PC-3 (cell line): Measurements from ENCODE around the gene LINC00237. TPM values are rescaled to one million over a fixed set of nuclear protein-coding genes. Genes with fewer than 3 reads are reported as not detected.

Source experiments
- ATAC-seq: fragments of 200-7000 bp; cut with Tn5 transposase; 2 replicates; pipeline ENCODE4 v1.9.1; 2020; ENCODE audit warnings: mild to moderate bottlenecking, moderate library complexity
- BruUV-seq: library from RNA; stranded (reverse); fragments of 400-500 nt; replicated peaks from 2 replicates; lab custom pipeline; 2021; lab: Mats Ljungman, UMichigan
- CTCF ChIA-PET: fragments of 300-600 bp; sonication (Branson Sonifier 250); formaldehyde crosslinking; loops from one replicate; lab custom pipeline; 2022; ENCODE audit warnings: antibody characterized with exemption; lab: Charles Lee
- POLR2A ChIA-PET: fragments of 300-600 bp; sonication (Branson Sonifier 250); formaldehyde crosslinking; loops from one replicate; lab custom pipeline; 2022; ENCODE audit warnings: antibody characterized with exemption; ENCODE audit not compliant: unreplicated experiment; lab: Charles Lee
- DNase-seq: peaks from one replicate; pipeline ENCODE4 v3.0.0-alpha.2; 2015
- H2AFZ ChIP-seq: fragments of 300-600 bp; sonication (generic); 2 replicates; pipeline ENCODE4 v1.6.0; 2016; ENCODE audit warnings: antibody characterized with exemption, low read length
- H3F3A ChIP-seq: fragments of 300-600 bp; sonication (generic); one replicate; pipeline ENCODE4 v1.6.0; 2017; ENCODE audit warnings: antibody characterized with exemption, low read length, control low read depth, mild to moderate bottlenecking; ENCODE audit not compliant: unreplicated experiment
- H3K27ac ChIP-seq: fragments of 300-600 bp; sonication (generic); 2 replicates; pipeline ENCODE4 v1.5.1; 2016; ENCODE audit warnings: mild to moderate bottlenecking, low read length
- H3K27me3 ChIP-seq: fragments of 300-600 bp; sonication (generic); 2 replicates; pipeline ENCODE4 v1.6.1; 2016; ENCODE audit warnings: low read length, mixed read lengths
- H3K36me3 ChIP-seq: fragments of 300-600 bp; sonication (generic); 2 replicates; pipeline ENCODE4 v1.6.1; 2016; ENCODE audit warnings: low read depth, mixed run types, low read length, mixed read lengths
- H3K4me1 ChIP-seq: fragments of 300-600 bp; sonication (generic); 2 replicates; pipeline ENCODE4 v1.5.1; 2016; ENCODE audit warnings: low read length; ENCODE audit not compliant: insufficient read depth
- H3K4me2 ChIP-seq: fragments of 300-600 bp; sonication (generic); 2 replicates; pipeline ENCODE4 v1.6.0; 2016; ENCODE audit warnings: low read length
- H3K4me3 ChIP-seq: fragments of 300-600 bp; sonication (generic); 2 replicates; pipeline ENCODE4 v1.5.1; 2016; ENCODE audit warnings: mild to moderate bottlenecking, low read length, mixed read lengths
- H3K79me2 ChIP-seq: fragments of 300-600 bp; sonication (generic); 2 replicates; pipeline ENCODE4 v1.6.1; 2017; ENCODE audit warnings: low read length, mixed read lengths
- H3K9ac ChIP-seq: fragments of 300-600 bp; sonication (generic); 2 replicates; pipeline ENCODE4 v1.6.0; 2016; ENCODE audit warnings: mild to moderate bottlenecking, low read length
- H3K9me2 ChIP-seq: fragments of 300-600 bp; sonication (generic); replicated peaks from 2 replicates; pipeline ENCODE4 v1.6.1; 2016; ENCODE audit warnings: mixed run types, low read length, mixed read lengths
- H3K9me3 ChIP-seq: fragments of 300-600 bp; sonication (generic); 2 replicates; pipeline ENCODE4 v1.6.1; 2016; ENCODE audit warnings: low read length, mixed read lengths
- H4K20me1 ChIP-seq: fragments of 300-600 bp; sonication (generic); 2 replicates; pipeline ENCODE4 v1.6.1; 2016; ENCODE audit warnings: low read length, mixed read lengths
- EZH2 ChIP-seq: fragments of 300-600 bp; sonication (generic); IDR thresholded peaks from one replicate; pipeline ENCODE4 v1.6.1; 2017; ENCODE audit warnings: antibody characterized with exemption, mild to moderate bottlenecking, low read length; ENCODE audit not compliant: unreplicated experiment
- EZH2phosphoT487 ChIP-seq: fragments of 300-600 bp; sonication (generic); IDR thresholded peaks from 2 replicates; pipeline ENCODE4 v1.6.1; 2018; ENCODE audit warnings: mild to moderate bottlenecking, antibody characterized with exemption, low read length, borderline replicate concordance
- intact Hi-C: fragments of 100-400 bp; cut with micrococcal nuclease; formaldehyde crosslinking; loops from 2 replicates; pipeline ENCODE4 v1.9.0; 2023
- total RNA-seq: library from RNA; depleted of rRNA; stranded (reverse); fragments of >200 nt; gene quantifications from 2 replicates; pipeline ENCODE4 v1.2.3, GENCODE V29; 2014
- TF ChIP-seq, protein P1 (sequence below): fragments of 300-600 bp; sonication (generic); conservative IDR thresholded peaks from 2 replicates; pipeline ENCODE4 v1.5.1; 2017; ENCODE audit warnings: antibody characterized with exemption, low read depth, mild to moderate bottlenecking, low read length

LINC00237 gene
- total RNA-seq, 1 experiment from 2014 or later: not detected

GRCh38 chr20:21117521-21117920 lies 11.4 kb upstream of the LINC00237 start:
- BruUV-seq: no TSS peak
- H2AFZ ChIP-seq: no peak overlapping the region

DNA sequence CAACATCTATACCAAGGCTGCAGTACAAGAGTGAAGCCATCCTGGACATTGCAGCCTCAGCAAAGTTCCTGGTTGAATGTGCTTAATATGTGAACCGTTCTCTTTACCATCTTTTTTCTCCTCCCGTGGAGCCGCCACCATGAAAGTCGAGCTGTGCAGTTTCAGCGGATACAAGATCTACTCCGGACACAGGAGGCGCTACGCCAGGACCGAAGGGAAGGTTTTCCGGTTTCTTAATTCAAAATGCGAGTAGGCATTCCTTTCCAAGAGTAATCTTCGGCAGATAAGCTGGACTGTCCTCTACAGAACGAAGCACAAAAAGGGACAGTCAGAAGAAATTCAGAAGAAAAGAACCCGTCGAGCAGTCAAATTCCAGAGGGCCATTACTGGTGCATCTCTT lies 8.4 kb upstream of the LINC00237 start:
- Histone ChIP-seq H3K4me2 (no peak overlapping the region), H3K4me3 (no peak overlapping the region), H2AFZ (no peak overlapping the region), H3K4me1 (peaks cover 7% of the 10 kb centered on the region), H3K79me2 (no peaks in the 10 kb centered on the region), H3K27me3 (peaks cover 34% of the 10 kb centered on the region), H3K9me3 (no peaks in the 10 kb centered on the region), H3K9me2 (no peaks in the 10 kb centered on the region), H3K27ac (no peak overlapping the region), H4K20me1 (no peaks in the 10 kb centered on the region), H3F3A (no peaks in the 10 kb centered on the region), H3K9ac (no peak overlapping the region), H3K36me3 (no peaks in the 10 kb centered on the region)
- ATAC-seq: no peak
- no peak for DNase-seq
- CTCF ChIA-PET: no interaction called here
- no peak for TF ChIP-seq EZH2phosphoT487
- TF ChIP-seq EZH2: no peak
- TF ChIP-seq, protein P1, sequence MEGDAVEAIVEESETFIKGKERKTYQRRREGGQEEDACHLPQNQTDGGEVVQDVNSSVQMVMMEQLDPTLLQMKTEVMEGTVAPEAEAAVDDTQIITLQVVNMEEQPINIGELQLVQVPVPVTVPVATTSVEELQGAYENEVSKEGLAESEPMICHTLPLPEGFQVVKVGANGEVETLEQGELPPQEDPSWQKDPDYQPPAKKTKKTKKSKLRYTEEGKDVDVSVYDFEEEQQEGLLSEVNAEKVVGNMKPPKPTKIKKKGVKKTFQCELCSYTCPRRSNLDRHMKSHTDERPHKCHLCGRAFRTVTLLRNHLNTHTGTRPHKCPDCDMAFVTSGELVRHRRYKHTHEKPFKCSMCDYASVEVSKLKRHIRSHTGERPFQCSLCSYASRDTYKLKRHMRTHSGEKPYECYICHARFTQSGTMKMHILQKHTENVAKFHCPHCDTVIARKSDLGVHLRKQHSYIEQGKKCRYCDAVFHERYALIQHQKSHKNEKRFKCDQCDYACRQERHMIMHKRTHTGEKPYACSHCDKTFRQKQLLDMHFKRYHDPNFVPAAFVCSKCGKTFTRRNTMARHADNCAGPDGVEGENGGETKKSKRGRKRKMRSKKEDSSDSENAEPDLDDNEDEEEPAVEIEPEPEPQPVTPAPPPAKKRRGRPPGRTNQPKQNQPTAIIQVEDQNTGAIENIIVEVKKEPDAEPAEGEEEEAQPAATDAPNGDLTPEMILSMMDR: no peak
- BruUV-seq: no TSS peak
- POLR2A ChIA-PET: no interaction called here
- intact Hi-C loops: no loop called here

More at GRCh38 chr20:21117521-21117920, 11.4 kb upstream of the LINC00237 start:
- DNase-seq (no peak), ATAC-seq (no peak)
- H3K9me2 ChIP-seq: no peaks in the 10 kb centered on the region
- H4K20me1 ChIP-seq: no peaks in the 10 kb centered on the region
- H3F3A ChIP-seq: no peaks in the 10 kb centered on the region
- H3K9ac ChIP-seq: no peak overlapping the region
- intact Hi-C loops: no loop called here
- ChIA-PET POLR2A (no interaction called here), CTCF (no interaction called here)
- no peak overlapping the region for H3K4me2 ChIP-seq
- no peak overlapping the region for H3K4me3 ChIP-seq
- no peaks in the 10 kb centered on the region for H3K79me2 ChIP-seq
- H3K4me1 ChIP-seq: peaks cover 7% of the 10 kb centered on the region
- H3K36me3 ChIP-seq: no peaks in the 10 kb centered on the region
- H3K9me3 ChIP-seq: no peaks in the 10 kb centered on the region
- TF ChIP-seq EZH2 (no peak), EZH2phosphoT487 (no peak)
- TF ChIP-seq, protein P1: no peak
- H3K27ac ChIP-seq: no peak overlapping the region
- peaks cover 14% of the 10 kb centered on the region; the same call in 1 of the 2 replicates for H3K27me3 ChIP-seq

DNA sequence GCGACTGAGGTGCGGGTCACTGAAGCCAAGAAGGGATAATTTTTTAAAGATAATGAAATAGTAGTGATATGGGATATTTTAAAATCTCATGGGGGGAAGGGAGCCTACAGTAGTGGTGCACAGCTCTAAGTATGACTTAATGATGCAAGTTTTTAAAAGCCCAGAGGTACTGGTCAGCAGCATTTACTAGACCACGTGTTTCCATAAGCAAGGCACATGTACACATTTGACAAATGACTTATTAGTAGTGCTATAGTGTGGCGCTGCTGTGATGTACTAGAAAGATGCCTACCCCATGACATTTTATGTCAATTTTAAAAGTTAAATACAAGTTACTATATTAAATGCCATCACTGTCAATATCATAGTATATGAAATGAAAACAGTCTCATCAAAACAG lies 7.5 kb upstream of the LINC00237 start:
- H3K9ac ChIP-seq: no peak overlapping the region
- H2AFZ ChIP-seq: no peak overlapping the region
- H3K27me3 ChIP-seq: peaks cover 36% of the 10 kb centered on the region
- DNase-seq (no peak), ATAC-seq (no peak)
- no peak overlapping the region for H3K4me3 ChIP-seq
- no peaks in the 10 kb centered on the region for H3K36me3 ChIP-seq
- H3K9me2 ChIP-seq: no peaks in the 10 kb centered on the region
- intact Hi-C loops: no loop called here
- no peak overlapping the region for H3K27ac ChIP-seq
- H4K20me1 ChIP-seq: no peaks in the 10 kb centered on the region
- H3K9me3 ChIP-seq: no peaks in the 10 kb centered on the region
- no TSS peak for BruUV-seq
- no peak for TF ChIP-seq EZH2phosphoT487
- TF ChIP-seq, protein P1: no peak
- POLR2A ChIA-PET: no interaction called here
- CTCF ChIA-PET: no interaction called here
- H3F3A ChIP-seq: no peaks in the 10 kb centered on the region
- peaks cover 6% of the 10 kb centered on the region for H3K4me1 ChIP-seq
- H3K79me2 ChIP-seq: no peaks in the 10 kb centered on the region
- H3K4me2 ChIP-seq: no peak overlapping the region
